ENCODE data around the gene C10orf90. TPM values are rescaled to one million over a fixed set of nuclear protein-coding genes. Genes with fewer than 3 reads are reported as not detected.

The C10orf90 gene
- polyA plus RNA-seq, 3 donors: not detected

- Mint-ChIP-seq H3K4me1 (no peaks in the 10 kb centered on the region), H3K9me3 (peaks cover 3 to 18% (median 6%) of the 10 kb centered on the region in 7 donors), H3K27ac (no peak overlapping the region), H3K27me3 (ENCODE audit: low read depth in 3 of 3) (peaks cover 0 to 12% (median 0%) of the 10 kb centered on the region in 3 donors), H3K36me3 (no peaks in the 10 kb centered on the region), H3K4me3 (no peak overlapping the region)
- Histone ChIP-seq H3K79me2 (ENCODE audit: insufficient read depth, low read length) (no peaks in the 10 kb centered on the region), H3K27ac (ENCODE audit: low read depth in 1 of 2, low read length in 2 of 2) (no peak overlapping the region), H3K9ac (ENCODE audit: insufficient read depth, low read length, poor library complexity, severe bottlenecking) (no peak overlapping the region), H3K27me3 (ENCODE audit: control insufficient read depth in 2 of 2, insufficient read depth in 2 of 2, low read length in 2 of 2) (no peaks in the 10 kb centered on the region), H3K4me3 (replicated peaks in 1 of 3; ENCODE audit: low read depth in 2 of 3, low read length in 3 of 3) (no peak overlapping the region), H4K20me1 (ENCODE audit: insufficient read depth, low read length) (no peaks in the 10 kb centered on the region), H3K9me3 (replicated peaks in 1 of 2; ENCODE audit: control insufficient read depth in 1 of 2, insufficient read depth in 1 of 2, low read length in 2 of 2) (peaks cover 12 to 14% of the 10 kb centered on the region in 2 donors), H2AFZ (ENCODE audit: insufficient read depth, low read depth, low read length, poor library complexity, severe bottlenecking) (no peak overlapping the region), H3K4me2 (replicated peaks; ENCODE audit: extremely low read depth, low read length, poor library complexity, severe bottlenecking) (no peak overlapping the region), H3K36me3 (replicated peaks in 1 of 2; ENCODE audit: control insufficient read depth in 1 of 2, insufficient read depth in 2 of 2, low read length in 2 of 2) (no peaks in the 10 kb centered on the region), H3K4me1 (ENCODE audit: control insufficient read depth in 1 of 2, insufficient read depth in 2 of 2, low read length in 2 of 2) (no peaks in the 10 kb centered on the region)
- intact Hi-C loops (cut with micrococcal nuclease): no loop called here
- 100% methylated on average over 2 of the region's 5 CpGs for WGBS (ENCODE audit: insufficient coverage)
- DNase-seq: no peak
- no peak for TF ChIP-seq CTCF (IDR thresholded peaks at IDR 0.05)
Observed at GRCh38 chr10:126425032-126425431, 245.5 kb downstream of the C10orf90 start.

GRCh38 chr10:126423732-126424491 is 246.6 kb downstream of the C10orf90 start:
- WGBS (ENCODE audit: insufficient coverage): 86% methylated on average over 4 of the region's 6 CpGs
- H3K27ac ChIP-seq (ENCODE audit: low read depth in 1 of 2, low read length in 2 of 2): no peak overlapping the region
- H3K36me3 Mint-ChIP-seq: no peaks in the 10 kb centered on the region
- H3K27ac Mint-ChIP-seq: no peak overlapping the region
- peaks cover 0 to 12% (median 2%) of the 10 kb centered on the region in 3 donors for H3K27me3 Mint-ChIP-seq (ENCODE audit: low read depth in 3 of 3)
- H3K4me1 ChIP-seq (ENCODE audit: control insufficient read depth in 1 of 2, insufficient read depth in 2 of 2, low read length in 2 of 2): no peaks in the 10 kb centered on the region
- H3K27me3 ChIP-seq (ENCODE audit: control insufficient read depth in 2 of 2, insufficient read depth in 2 of 2, low read length in 2 of 2): no peaks in the 10 kb centered on the region
- no peaks in the 10 kb centered on the region for H4K20me1 ChIP-seq (ENCODE audit: insufficient read depth, low read length)
- intact Hi-C loops (cut with micrococcal nuclease): no loop called here
- TF ChIP-seq CTCF (IDR thresholded peaks at IDR 0.05): no peak
- no peak overlapping the region for H3K4me2 ChIP-seq (replicated peaks; ENCODE audit: extremely low read depth, low read length, poor library complexity, severe bottlenecking)
- H3K4me1 Mint-ChIP-seq: no peaks in the 10 kb centered on the region
- H3K9me3 Mint-ChIP-seq: peaks cover 4 to 19% (median 10%) of the 10 kb centered on the region in 7 donors
- peaks cover 12 to 14% of the 10 kb centered on the region in 2 donors for H3K9me3 ChIP-seq (replicated peaks in 1 of 2; ENCODE audit: control insufficient read depth in 1 of 2, insufficient read depth in 1 of 2, low read length in 2 of 2)
- no peak overlapping the region for H3K9ac ChIP-seq (ENCODE audit: insufficient read depth, low read length, poor library complexity, severe bottlenecking)
- H3K36me3 ChIP-seq (replicated peaks in 1 of 2; ENCODE audit: control insufficient read depth in 1 of 2, insufficient read depth in 2 of 2, low read length in 2 of 2): no peaks in the 10 kb centered on the region
- H3K4me3 Mint-ChIP-seq: no peak overlapping the region
- no peak overlapping the region for H2AFZ ChIP-seq (ENCODE audit: insufficient read depth, low read depth, low read length, poor library complexity, severe bottlenecking)
- no peak overlapping the region for H3K4me3 ChIP-seq (replicated peaks in 1 of 3; ENCODE audit: low read depth in 2 of 3, low read length in 3 of 3)
- H3K79me2 ChIP-seq (ENCODE audit: insufficient read depth, low read length): no peaks in the 10 kb centered on the region
- DNase-seq: no peak
